Umbilical cord (tissue), 2 donors: ENCODE data around the gene TAOK1. TPM values are rescaled to one million over a fixed set of nuclear protein-coding genes. Genes with fewer than 3 reads are reported as not detected.
"Not testable (repeated sequence)": the region's sequence is repeated elsewhere in the genome, so short reads cannot be mapped to it uniquely, and the experiment has no call there.

Source experiments
- DNase-seq: peaks from one replicate; pipeline ENCODE4 v3.0.0-alpha.2; 2015; ENCODE audit warnings: low spot score
- total RNA-seq: library from RNA; depleted of rRNA; stranded (reverse); fragments of >200 nt; gene quantifications from one replicate; pipeline ENCODE4 v1.2.3, GENCODE V29; 2014; ENCODE audit warnings: low replicate concordance; ENCODE audit not compliant: insufficient read depth

The TAOK1 gene
- total RNA-seq, 1 donor from 2014 or later: 84.7 TPM

DNA sequence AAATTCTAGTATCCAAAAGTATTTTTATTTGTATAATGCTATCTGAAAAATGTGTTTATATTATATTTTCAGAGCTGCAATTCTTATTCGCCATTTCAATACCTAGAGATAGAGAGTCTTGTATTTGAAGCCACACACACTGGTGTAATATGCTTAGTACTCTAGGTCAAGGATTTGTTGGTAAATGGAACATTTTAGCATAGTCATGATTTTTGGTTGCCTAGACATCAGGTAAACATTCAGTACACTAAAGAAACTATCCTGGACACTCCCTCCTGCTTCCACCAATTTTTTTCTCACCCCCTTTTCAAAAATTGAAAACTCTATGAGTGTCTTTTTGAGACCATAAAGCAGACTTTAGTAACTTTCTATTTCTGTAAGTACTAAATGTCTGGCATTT, 155.9 kb downstream of the TAOK1 start:
- no peak for DNase-seq

DNA sequence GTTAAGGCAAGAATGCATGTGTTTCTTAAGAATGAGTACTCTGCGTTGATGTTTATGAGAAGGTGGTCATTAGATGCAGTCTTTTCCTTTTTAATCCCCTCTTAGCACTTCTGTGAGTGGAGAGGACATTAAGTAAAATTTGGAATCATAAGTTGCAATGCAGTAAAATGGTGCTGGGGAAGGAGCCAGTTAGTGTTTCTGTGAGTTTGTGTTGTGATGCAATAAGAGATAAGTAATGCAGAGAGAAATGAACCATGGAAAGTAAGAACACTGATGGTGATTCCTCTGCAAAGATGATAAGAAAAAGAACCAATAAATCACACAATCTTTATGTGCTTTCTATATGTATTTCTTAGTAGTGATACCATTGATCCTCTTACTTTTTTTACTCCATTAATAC, 156.7 kb downstream of the TAOK1 start:
- peak; percentile 36 for DNase-seq

DNA sequence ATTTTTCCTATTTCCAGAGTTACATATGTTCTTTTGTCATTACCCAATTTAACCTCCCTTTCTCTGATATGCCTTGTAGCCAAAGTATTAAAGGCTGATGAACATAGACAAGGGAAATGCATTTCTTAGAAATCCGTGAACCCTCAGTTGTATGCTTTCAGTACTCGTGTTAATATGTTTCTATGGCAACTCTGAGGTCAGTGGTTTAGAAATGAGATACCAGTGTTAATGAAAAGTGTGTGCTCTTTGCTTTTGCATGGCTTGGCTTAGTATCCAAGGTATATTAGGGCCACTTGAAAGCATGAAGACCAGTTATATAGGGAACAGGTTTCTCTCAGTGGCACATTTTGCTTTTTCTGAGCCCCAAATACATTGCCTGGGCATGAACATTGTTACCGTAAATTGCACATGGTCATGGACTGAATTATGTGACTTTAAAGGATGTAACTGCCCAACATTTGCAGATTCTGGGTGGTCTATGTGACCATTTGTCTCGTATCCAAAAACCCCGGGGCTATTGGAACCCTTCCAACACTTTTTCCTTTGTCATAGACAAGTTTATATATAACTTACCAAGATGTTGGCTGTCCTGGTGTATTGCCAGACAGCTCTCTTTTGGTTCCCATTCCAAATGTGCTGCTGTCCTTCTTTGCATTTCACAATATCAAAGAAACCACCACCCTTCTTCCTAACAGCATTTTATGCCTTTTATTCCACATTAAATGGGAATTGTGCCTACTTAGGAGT, 159.2 kb downstream of the TAOK1 start:
- no peak for DNase-seq

DNA sequence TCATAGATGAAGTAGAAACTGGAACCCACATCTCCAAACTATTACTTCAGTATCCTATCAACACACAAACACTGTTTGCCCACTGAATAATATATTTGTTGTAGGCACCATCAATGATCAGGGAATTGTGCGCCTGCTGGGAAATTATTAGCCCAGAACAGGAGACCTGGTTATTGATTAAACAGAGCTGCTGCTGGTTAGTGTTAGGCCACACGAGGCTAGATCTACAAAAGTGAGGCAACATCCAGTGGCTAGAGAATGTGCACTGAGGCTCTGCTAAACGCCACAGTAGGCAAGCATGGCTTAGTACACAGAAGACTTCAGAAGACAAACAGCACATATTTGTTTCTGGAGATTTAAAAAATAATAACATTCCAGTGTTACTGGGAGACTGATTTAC, 165.7 kb downstream of the TAOK1 start:
- no peak for DNase-seq

DNA sequence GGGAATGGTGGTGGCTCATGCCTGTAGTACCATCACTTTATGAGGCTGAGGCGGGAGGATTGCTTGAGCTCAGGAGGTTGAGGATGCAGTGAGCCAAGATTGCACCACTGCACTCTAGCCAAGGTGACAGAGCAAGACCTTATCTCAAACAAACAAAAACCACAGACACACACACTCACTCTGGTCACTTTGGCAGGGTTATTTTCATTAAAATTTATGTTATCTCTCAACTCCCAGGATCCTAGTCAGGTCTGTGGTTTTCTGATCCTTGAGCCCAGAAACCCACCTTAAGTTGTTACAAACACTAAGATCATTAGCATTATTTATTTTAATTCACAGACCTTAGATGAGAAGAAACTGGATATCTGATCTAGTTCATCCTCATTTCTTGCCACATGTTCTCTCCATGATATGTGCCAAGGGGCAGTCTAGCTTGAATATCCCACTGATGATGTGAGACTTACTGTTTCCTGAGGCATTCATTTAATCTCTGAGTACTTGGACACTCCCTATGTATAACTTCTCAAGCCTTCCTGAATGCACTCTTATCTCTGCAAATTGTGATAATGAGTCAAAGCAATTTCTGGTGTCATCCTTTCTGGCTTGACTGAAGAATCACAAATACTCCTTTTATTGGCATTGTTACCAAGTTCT, 167.0 kb downstream of the TAOK1 start:
- DNase-seq: peak; percentile 30

DNA sequence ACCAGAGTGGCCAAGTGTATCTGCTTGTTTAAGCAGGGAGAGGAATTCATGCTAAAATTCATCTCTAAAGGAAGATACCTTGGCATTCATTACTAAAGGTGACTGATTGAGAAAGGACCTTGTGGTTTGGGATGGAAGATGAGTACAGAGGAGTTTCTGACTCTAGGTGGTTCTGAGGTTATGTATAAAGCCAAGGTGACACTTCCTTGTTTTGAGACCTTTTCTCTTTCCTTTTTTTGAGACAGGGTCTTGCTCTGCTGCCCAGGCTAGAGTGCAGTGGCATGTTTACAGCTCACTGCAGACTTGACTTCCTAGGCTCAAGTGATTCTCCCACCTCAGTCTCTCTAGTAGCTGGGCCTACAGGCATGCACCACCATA, 167.6 kb downstream of the TAOK1 start:
- DNase-seq: no peak

DNA sequence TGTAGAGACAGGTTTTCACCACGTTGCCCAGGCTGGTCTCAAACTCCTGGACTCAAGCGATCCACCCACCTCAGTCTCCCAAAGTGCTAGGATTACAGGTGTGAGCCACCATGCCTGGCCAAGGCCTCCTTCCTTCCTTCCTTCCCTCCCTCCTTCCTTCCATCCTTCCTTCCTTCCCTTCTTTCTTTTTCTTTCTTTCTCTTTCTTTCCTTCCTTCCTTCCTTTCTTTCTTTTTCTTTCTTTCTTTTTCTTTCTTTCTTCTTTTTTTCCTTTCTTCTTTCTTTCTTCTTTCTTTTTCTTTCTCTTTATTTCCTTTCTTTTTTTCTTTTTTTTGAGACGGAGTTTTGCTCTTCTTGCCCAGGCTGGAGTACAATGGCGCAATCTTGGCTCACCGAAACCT, 168.0 kb downstream of the TAOK1 start:
- DNase-seq: not testable (repeated sequence)

DNA sequence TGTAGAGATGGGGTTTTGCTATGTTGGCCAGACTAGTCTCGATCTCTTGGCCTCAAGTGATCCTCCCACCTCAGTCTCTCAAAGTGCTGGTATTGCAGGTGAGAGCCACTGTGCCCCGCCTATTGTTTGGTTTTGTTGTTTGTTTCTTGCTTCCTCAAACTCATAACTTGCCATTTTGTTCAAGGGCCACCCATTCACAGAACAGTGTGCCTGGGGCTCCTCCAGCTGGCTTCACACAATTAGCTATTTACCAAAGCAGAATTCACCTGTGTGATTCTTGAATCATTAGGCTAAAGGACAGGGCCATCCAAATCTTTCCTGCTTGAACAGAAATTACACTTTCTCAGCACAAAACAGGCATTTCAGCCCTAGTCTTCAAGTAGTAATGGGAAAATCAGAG, 169.5 kb downstream of the TAOK1 start:
- DNase-seq: no peak

DNA sequence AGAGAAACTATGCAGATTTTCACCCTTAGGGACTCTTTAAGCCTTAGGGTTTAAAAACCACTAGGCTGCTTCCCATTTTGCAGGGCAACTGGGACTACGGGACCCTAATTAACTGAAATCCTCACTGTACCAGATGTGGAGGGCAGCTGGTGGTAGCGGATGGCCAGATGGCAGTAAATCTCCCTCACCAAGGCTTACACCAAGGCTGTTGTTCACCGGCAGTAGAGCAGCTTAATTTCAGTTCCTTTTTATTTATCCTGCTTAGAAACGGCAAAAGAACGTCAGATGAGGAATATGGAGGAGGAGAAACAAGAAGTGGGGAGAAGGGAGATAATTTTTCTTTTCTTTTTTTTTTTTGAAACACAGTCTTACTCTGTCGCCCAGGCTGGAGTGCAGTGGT, 170.2 kb downstream of the TAOK1 start:
- DNase-seq: peak; percentile 27

DNA sequence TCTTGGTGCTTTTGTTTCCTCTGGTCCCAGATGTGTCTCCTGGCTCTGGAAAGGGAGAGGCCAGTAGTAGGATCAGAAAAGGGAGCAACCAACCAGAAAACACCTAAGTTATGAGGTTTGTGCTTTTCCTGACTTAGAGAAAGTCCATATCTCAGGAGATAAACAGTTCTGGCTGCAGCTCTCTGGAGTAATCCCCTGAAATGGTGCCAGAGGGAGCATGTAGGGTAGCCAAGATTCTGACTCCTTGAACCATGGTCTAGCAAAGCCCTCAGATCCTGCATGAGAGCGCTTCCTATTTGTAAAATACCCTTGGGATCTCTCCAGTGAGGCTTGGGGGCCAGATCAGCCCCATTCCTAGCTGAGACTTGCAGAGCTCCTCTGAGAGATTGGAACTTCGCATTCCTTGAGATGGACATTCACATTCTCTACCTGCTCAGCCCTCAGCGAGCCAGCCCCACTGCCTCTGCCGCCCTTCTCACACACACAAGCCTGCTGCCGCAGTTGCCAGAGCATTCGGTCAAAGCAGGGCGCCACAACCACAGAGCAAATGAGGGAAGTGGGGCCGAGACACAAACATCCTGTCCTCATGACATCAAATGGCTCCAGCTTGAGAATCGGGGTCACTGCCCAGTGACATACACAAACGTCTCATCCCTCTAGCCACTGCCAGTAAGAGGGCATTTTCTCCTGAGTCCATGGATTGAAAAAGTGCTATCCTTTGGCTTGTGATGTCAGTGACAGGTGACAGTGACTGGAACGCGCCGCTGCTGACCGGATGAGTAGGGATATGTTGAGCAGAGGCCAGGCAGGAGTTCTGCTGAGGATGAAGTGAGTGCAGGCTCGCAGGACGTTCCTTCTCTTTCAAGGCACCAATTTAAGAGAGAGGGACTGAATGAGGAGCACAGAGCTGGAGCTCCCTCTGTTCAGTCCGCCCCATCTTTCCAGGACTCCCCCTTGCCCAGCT, 171.7 kb downstream of the TAOK1 start:
- DNase-seq: peak; percentile 94

DNA sequence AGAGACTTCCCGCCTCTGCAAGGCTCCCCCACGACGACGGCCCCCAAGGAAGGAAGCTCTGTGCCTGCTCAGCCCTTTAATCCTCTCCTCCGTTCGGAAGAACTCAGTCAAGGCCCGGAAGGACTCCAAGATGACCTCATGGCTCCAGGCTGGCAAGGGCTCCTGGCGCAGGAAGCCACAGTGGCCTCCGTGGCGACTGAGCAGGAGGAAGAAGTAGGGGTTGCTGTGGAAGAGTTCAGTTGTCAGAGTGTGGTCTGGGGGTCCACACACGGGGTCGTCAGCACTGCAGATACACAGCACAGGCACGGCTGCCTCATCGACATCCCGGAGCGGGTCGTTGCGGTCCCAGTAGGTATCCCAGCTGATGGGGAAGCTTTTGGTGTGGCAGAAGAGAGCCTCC, 172.5 kb downstream of the TAOK1 start:
- DNase-seq: no peak

DNA sequence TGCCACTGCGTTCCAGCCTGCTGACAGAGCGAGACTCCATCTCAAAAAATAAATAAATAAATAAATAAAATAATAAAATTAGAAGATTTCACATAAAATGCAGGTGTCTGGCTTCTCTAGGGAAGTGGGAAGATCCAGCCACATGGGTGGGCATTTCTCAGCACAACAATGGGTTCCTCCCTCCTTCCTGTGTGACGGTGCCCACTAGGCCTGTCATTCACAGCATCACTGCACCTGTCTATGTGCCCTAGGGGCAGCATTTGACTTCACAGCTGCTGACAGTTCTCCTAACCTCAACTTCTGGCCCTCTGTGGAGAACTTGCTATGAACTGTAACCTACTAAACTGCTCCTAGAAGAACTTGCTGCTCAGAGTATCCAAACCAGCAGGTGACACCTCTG, 173.7 kb downstream of the TAOK1 start:
- no peak for DNase-seq

DNA sequence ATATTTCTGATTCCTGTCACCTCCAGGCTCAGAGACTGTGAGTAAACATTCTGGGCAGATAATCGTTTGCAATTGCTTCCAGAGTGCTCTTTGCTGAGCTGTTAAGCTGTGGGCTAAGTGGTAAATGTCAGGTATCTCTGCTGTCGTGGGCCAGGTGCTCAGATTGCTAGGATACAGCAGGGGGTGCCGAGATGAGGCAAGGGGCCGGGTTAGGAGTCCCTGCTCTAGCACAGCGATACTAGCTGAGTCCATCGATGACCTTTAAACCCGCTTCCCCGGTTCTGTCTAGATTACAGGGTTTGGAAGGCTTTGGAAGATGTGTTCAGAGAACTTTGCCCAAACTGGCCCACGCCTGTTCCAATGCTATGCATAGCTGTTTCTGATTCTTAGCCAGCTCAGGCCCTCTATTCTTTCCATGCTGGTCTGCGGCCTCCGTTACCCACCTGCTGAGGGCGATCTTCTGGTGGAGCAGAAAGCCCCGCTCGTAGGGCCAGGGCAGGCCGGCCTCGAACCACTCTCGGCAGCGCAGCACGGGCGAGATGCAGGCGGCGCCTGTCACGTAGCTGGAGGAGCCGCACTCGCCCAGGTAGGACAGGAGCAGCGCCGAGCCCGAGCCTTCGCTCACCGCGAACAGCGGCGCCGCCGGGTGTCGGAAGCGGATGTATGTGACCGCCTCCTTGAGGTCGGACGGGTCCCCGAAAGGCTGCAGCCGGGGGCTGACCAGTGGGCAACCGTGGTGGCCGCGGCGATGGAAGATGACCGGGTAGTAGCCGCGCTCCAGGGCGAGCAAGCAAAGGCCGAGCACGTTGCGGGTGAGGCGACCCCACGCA, 175.7 kb downstream of the TAOK1 start:
- DNase-seq: no peak

DNA sequence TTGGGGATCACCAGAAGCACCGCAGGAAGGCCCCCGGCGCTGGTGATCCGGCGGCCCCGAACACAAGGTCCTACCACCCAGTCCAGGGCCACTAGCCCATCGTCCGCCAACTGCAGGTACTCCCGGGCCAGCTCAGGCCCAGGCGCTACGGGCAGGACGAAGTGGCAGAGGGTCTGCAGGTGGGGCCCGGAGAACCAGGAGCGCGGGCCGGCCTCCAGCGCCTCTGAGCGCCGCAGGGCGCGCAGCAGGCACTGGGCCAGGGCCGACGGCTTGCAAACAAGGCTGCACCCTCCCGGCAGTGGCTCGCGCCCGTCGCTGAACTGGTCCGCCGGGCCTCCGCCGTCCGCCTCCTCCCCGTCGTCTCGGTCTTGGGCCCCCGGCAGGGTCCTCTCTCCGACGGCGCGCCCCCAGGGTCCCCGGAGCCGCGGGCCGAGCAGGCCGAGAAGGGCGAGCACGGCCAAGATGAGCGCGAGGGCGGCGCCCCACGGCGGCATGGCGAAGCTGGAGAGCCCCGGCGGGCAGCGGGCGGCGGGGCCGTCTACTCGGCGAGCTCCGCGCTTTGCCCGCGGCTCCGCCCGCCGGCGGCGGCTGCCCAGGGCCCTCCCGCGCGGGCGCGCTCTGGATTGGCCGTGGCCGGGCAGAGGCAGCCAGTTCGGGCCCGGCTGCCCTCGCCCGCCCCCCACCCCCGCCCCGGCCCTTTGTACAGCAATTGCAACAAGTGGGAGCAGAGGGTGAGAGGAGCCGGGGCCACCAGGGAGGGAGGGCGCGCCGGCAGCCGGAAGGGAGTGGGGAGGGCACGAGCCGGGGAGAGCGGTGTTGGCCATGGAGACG, 176.5 kb downstream of the TAOK1 start, which contains the start of gene ABHD15:
ABHD15 (minus strand) TSS at position 565 of the 831 bp plus-strand sequence; CDS start at position 494, 71 bp downstream.
- peak; percentile 73 for DNase-seq

DNA sequence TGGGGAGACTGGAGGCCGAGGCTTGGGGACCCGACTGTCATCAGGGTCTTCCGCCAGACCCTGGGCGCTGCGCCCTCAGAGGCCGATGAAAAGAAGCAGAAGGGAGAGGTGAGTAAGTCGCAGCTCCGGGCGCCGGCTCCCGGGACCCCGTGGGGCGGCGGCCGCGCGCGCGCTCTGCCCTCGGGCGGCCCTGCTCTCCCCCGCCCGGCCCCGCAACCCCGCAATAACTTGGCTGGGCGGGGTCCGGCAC, 177.1 kb downstream of the TAOK1 start:
- no peak for DNase-seq

DNA sequence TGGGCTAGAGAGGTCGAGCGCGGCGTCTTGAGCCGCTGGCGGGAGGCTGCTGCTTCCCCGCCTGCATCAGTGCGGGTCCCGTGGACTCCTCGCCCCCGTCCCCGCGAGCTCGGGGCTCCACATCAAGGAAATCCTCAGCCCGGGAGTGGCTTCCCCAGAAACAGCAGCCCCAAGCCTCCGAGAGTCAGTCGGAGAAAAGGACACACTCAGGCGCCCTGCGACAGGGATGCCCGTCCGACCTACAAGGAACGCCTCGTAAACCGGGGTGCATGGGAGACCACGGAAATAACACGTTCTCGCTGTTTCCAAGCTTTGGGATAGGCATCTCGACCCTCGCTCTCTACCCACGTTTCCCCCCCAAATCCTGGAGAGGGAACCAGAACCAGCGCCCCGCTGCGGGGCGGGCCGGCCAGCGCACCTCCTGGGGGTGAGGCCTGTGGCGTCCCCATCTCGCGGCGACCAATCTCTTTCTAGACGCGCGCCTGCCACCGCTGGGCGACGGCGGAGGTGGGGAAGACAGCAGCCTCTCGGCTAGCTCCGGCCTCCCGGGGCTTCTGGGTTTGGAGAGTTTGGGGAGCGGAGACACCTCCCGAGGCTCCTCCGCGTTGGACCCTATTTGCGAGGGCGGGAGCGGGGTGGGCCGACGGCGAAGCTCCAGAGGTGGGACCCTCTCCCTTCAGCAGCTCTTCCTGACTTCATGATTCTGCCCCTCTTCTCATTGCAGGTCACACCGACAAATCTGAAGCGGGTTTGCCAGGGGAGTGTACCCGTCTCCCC, 177.6 kb downstream of the TAOK1 start:
- DNase-seq: peak; percentile 45

DNA sequence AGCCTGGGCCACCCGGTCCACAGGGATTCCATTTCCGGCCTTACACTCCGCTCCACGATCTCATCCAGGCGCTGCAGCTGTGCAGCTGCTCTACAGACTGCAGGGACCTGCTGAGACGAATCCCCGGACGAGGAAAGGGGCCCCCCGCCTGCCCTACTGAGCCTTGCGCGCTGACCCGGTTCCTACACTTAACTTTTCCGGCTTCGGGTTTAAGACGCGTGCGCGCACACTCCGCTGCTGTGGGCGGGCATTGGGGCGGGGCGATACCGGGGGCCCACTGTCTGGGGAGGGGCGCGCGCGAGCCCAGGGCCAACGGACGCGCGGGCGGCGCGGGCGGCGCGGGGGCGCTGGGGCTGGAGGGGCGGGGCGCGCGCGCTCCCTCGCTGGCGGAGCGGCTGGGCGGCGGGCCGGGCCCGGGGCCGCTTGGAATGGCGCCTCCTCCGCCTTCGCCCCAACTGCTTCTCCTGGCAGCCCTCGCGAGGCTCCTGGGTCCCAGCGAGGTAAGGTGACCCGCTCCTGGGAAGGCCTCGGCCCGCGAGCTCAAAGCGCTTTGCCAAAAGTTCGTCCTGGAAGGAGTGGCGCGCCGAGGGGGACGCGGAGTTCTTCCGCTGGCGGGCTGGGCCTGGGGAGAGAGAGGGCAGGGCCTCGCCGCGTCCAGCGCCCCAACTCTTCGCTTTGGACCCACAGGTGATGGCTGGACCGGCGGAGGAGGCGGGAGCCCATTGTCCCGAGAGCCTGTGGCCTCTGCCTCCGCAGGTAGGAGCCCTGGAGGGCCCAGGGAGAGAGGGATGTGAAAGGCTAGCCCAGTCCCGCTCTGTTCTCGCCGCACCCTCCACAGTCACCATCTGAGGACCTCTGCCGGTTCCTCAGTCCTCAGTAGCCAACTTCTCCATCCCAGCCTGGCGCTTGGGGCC, 178.4 kb downstream of the TAOK1 start, which contains the start of gene TP53I13:
TP53I13 (plus strand) TSS at position 371 of the 914 bp plus-strand sequence; CDS start at position 429, 58 bp downstream.
- peak; percentile 92 for DNase-seq

DNA sequence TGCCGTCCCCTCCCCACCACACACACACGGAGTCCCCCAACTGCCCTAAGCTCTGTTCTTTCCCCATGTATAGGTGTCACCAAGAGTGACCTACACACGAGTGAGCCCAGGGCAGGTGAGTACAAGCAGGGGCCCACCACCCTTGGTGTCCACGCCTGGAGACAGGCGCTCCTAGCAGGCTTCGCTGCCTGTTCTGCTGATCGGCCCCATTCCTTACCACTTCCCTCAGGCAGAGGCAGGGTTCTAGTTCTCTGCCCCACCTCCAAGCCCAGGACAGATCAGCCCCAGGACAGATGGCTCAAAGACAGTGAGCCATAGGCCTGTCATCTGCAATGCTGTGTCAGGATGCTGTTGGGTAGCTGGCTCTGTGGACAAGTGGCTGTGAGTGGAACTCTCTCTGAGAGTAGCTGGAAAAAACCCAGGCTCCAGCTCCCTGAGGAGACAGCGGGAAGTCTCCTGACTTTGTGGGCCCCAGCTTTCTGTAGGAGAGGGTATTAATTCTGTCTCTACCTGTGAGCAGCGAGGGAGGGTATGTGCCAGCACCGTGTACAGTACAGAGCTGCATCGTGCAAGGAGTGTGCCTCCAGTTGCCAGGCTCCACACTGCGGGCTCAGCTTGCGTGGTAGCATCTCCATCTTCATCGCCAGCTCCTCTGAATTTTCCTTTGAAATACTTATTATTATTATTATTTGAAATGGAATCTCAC, 179.2 kb downstream of the TAOK1 start:
- no peak for DNase-seq
